GM12865 (cell line): ENCODE results near the gene RAB6B.

Source experiments
- DNase-seq: peaks from one replicate; pipeline ENCODE4 v3.0.0; 2010; ENCODE audit warnings: low read depth
- H3K4me3 ChIP-seq: 2 replicates; pipeline ENCODE4 v1.5.1; 2011; ENCODE audit warnings: mild to moderate bottlenecking, low read depth, low read length, control low read depth
- CTCF ChIP-seq: IDR thresholded peaks from 2 replicates; pipeline ENCODE4 v1.5.1; 2011; ENCODE audit warnings: low read length, control low read depth, low read depth, inconsistent platforms; ENCODE audit not compliant: insufficient read depth; ENCODE audit errors: missing control alignments

The RAB6B gene

GRCh38 chr3:133864616-133865015 is 31.1 kb downstream of the RAB6B start:
- TF ChIP-seq CTCF, result no peak
- no peak overlapping the region for H3K4me3 ChIP-seq
- DNase-seq, result no peak

- TF ChIP-seq CTCF, result no peak
- H3K4me3 ChIP-seq, result no peak overlapping the region
- DNase-seq, result no peak
Measured at GRCh38 chr3:133863911-133864310, 31.8 kb downstream of the RAB6B start.

GRCh38 chr3:133862161-133862560 is 33.5 kb downstream of the RAB6B start:
- no peak for TF ChIP-seq CTCF
- no peak for DNase-seq
- no peak overlapping the region for H3K4me3 ChIP-seq

GRCh38 chr3:133860519-133860918 is 35.2 kb downstream of the RAB6B start:
- no peak overlapping the region for H3K4me3 ChIP-seq
- DNase-seq, result no peak
- TF ChIP-seq CTCF, result no peak

- no peak for TF ChIP-seq CTCF
- no peak overlapping the region for H3K4me3 ChIP-seq
- no peak for DNase-seq
Measured at GRCh38 chr3:133859381-133860234, 36.1 kb downstream of the RAB6B start.

- TF ChIP-seq CTCF, result no peak
- no peak for DNase-seq
- no peak overlapping the region for H3K4me3 ChIP-seq
Measured at GRCh38 chr3:133857767-133858166, 37.9 kb downstream of the RAB6B start.

GRCh38 chr3:133856316-133856715 is 39.4 kb downstream of the RAB6B start:
- DNase-seq, result no peak
- TF ChIP-seq CTCF, result no peak
- H3K4me3 ChIP-seq, result no peak overlapping the region
